GM18870 (cell line): ENCODE measurements around the gene NELFE.
"Not testable (repeated sequence)": the region's sequence is repeated elsewhere in the genome, so short reads cannot be mapped to it uniquely, and the experiment has no call there.

Source experiments
- ATAC-seq: cut with Tn5 transposase; IDR thresholded peaks from one replicate; pipeline ENCODE4 v1.9.1; 2021; ENCODE audit warnings: moderate library complexity; ENCODE audit not compliant: unreplicated experiment

NELFE gene

GRCh38 chr6:31949926-31950548 is 8.7 kb downstream of the NELFE start:
- ATAC-seq = no peak

- ATAC-seq = no peak
These were observed 9.9 kb downstream of the NELFE start for GRCh38 chr6:31948753-31949413.

DNA sequence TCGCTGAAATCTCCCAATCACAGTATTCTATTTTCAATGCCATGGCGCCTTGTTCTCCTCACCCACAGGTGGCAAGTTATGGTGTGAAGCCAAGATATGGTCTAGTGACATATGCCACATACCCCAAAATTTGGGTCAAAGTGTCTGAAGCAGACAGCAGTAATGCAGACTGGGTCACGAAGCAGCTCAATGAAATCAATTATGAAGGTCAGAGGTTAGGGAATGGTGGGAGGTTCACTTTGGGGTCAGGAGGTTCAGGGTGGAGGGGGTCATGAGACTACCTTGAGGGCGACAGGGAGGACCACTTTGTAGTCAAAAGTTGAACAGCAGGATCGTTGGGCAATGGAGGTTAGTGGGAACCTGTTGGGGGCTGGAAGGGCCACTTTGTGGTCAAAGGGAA is 10.5 kb downstream of the NELFE start:
- ATAC-seq = no peak

- no peak for ATAC-seq
These were observed 10.9 kb downstream of the NELFE start for GRCh38 chr6:31947864-31948263.

GRCh38 chr6:31947070-31947675 is 11.6 kb downstream of the NELFE start:
- ATAC-seq = no peak

GRCh38 chr6:31946370-31946885 is 12.3 kb downstream of the NELFE start:
- no peak for ATAC-seq

GRCh38 chr6:31945507-31946369 is 13.0 kb downstream of the NELFE start, which contains the start of gene CFB:
Gene CFB, plus strand, starts transcription at chr6:31946095. Its CDS starts 127 bp downstream, at chr6:31946222.
- no peak for ATAC-seq

- no peak for ATAC-seq
These were observed 13.6 kb downstream of the NELFE start for GRCh38 chr6:31945154-31945506.

DNA sequence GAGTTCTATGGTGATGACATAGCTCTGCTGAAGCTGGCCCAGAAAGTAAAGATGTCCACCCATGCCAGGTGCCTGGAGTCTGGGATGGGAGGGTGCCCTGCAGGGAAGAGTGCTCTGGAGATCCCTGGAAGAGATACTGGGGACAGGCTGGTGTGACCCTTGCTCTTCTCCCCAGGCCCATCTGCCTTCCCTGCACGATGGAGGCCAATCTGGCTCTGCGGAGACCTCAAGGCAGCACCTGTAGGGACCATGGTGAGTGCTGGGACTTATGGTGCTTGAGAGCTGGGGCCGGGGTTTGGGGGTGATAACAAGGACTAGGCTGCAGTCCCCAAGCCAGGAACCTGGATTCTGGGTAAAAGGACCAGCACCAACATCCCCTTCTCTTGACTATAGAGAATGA is 15.0 kb downstream of the NELFE start:
- ATAC-seq = no peak

DNA sequence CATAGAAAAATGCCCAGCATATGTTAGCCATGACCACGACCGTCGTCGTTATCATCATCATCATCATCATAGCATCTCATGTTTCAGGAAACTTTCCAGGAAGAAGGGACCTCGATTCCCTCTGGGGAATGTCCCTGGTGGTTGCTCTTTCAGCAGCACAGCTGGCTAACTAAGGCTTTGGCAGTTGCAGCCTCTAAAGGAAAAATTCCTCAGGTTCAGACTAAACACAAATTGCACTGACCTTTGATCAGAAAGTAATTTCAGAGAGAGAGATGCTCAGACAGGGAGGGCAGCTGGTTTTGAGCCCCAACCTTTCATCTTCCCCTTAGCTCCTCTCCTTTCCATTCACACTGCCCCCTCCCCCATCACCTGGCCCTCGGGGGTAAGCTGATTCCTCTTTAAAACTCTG is 18.5 kb downstream of the NELFE start:
- no peak for ATAC-seq

DNA sequence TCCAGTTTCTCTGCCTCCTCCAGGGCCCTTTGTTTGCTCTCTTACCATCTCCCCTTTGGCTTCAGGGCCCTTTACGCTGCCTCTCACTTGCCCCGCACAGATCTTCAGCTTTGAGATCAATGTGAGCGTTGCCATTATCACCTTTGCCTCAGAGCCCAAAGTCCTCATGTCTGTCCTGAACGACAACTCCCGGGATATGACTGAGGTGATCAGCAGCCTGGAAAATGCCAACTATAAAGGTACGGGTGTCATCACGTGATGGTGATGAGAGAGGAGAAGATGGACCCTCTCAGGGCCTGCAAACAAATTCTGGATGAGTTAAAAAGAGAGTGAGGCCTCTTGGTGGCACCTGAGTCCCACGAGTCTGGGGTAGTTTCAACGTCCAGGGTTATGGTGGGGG is 22.9 kb downstream of the NELFE start:
- ATAC-seq = no peak

- no peak for ATAC-seq
These were observed 23.8 kb downstream of the NELFE start for GRCh38 chr6:31935021-31935420.

DNA sequence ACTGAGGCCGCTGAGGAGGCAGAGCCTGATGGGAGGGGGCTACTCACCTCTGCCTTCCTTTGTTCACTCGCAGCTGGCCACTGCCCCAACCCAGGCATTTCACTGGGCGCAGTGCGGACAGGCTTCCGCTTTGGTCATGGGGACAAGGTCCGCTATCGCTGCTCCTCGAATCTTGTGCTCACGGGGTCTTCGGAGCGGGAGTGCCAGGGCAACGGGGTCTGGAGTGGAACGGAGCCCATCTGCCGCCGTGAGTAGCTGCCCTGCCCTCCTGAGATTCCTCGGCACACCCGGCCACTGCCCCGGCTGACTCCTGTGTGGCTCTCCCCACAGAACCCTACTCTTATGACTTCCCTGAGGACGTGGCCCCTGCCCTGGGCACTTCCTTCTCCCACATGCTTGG is 25.2 kb downstream of the NELFE start:
- ATAC-seq = no peak

DNA sequence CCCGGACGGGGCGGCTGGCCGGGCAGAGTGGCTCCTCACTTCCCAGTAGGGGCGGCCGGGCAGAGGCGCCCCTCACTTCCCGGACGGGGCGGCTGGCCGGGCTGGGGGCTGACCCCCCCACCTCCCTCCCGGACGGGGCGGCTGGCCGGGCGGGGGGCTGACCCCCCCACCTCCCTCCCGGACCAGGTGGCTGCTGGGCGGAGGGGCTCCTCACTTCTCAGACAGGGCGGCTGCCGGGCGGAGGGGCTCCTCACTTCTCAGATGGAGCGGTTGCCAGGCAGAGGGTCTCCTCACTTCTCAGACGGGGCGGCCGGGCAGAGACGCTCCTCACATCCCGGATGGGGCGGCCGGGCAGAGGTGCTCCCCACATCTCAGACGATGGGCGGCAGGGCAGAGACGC is 26.6 kb downstream of the NELFE start:
- not testable (repeated sequence) for ATAC-seq

GRCh38 chr6:31930962-31931361 is 27.8 kb downstream of the NELFE start:
- ATAC-seq = no peak

GRCh38 chr6:31928672-31928939 is 30.2 kb downstream of the NELFE start:
- ATAC-seq = no peak

GRCh38 chr6:31927863-31928671 is 30.7 kb downstream of the NELFE start:
- no peak for ATAC-seq

DNA sequence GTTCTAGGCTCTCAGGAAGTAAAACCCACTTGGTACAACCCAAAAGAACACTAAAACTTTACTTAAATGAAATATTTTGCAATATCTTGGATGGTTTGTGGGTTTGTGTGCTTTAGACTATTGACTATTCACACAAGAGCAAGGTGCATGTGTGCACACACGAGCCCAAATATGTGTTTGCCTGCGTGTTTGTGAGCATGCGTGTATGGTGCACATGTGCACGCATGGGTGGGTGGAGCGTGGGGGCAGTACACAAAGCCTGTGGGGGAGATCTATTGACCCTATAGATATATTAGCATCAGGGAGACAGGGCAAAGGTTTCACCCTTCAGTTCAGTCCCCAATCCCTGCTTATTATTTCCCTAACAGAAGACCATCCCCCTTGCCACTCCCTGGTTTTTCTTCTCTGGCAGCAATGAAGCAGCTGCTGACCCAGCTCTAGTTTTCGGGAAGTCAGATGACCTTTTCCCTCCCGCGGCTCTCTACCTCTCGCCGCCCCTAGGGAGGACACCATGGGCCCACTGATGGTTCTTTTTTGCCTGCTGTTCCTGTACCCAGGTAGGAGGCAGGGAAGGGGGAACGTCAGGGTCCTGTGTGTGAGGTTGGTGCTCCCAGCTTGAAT is 31.4 kb downstream of the NELFE start, which contains the start of gene C2:
C2 (plus strand) TSS at position 476 of the 621 bp plus-strand sequence; CDS start at position 512, 36 bp downstream.
- no peak for ATAC-seq

DNA sequence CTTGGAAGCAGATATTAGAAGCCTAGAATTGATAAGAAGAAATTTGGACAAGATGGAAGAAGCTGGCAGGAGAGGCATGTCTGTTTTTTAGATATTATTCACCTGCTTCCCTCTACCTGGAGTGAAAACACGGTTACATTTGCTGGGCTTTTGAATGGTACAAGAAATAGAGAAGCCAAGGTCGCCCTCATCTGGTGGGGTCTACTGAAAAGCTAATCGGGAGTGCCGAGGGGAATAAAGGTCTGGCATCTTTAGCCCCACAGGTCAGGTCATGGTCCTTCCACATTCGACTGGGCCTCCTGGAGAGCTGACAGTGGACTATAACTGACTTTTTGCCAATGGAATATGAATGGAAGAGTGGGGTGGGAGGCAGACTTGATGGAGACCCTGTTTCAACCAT is 35.8 kb downstream of the NELFE start:
- ATAC-seq = no peak

GRCh38 chr6:31920811-31921210 is 38.0 kb downstream of the NELFE start:
- ATAC-seq = no peak
